ENCODE results near the gene GLIPR1. TPM values are rescaled to one million over a fixed set of nuclear protein-coding genes. Genes with fewer than 3 reads are reported as not detected.

The GLIPR1 gene
- total RNA-seq, 5 donors from 2014 or later (not counting 1 experiment from before 2014, with no cell fraction given) = 42.9 to 102 (median 53.5) TPM

DNA sequence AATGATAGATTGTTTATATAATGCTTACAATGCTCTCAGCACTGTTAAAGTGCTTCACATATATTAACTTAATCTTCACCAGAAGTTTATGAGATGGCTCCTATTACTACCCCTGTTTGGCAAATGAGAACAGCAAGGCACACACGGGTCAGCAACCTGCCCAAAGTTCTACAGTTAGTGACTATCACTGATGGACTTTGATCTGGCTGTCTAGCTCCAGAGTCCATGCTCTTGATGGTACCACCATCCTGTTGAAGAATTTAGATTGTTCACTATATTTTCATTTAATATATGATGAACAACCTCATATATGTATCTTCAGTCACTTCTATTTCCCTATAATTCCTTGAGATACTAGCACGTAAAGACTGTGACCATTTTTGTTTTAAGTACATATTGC is 10.6 kb downstream of the GLIPR1 start:
- no peak overlapping the region for H3K27ac Mint-ChIP-seq
- no peak overlapping the region for H3K4me3 Mint-ChIP-seq
- Histone ChIP-seq H3K27ac (ENCODE audit: low read length) (no peak overlapping the region), H3K4me3 (ENCODE audit: control insufficient read depth in 1 of 2, extremely low read depth in 1 of 2, low read length in 1 of 2) (no peak overlapping the region), H3K36me3 (ENCODE audit: control insufficient read depth in 2 of 2, extremely low read depth in 1 of 2, insufficient read depth in 1 of 2, low read length in 1 of 2) (peaks cover 4 to 52% of the 10 kb centered on the region in 2 donors), H3K9me3 (no peaks in the 10 kb centered on the region), H3K27me3 (replicated peaks in 1 of 2; ENCODE audit: control insufficient read depth in 2 of 2, extremely low read depth in 1 of 2, insufficient read depth in 2 of 2, low read length in 1 of 2) (no peaks in the 10 kb centered on the region), H3K4me1 (ENCODE audit: control insufficient read depth in 1 of 2, extremely low read depth in 1 of 2, insufficient read depth in 2 of 2, low read length in 2 of 2) (peaks cover 0 to 9% of the 10 kb centered on the region in 2 experiments)
- peaks cover 39% of the 10 kb centered on the region for H3K36me3 Mint-ChIP-seq
- ATAC-seq (replicated peaks in 1 of 4) (no peak), DNase-seq (no peak)
- H3K27me3 Mint-ChIP-seq = no peaks in the 10 kb centered on the region
- ChIA-PET POLR2A (interaction anchor here in 1 of 2 donors (0.6 kb wide), 3 partner anchors 8 to 11 kb away, joined by 3 to 5 read pairs (median 4); no protein-coding TSS in a partner anchor), CTCF (interaction anchor here (0.7 to 1.0 kb wide), 2 partner anchors 562 to 967 kb away, joined by 3 to 4 read pairs; no protein-coding TSS in a partner anchor)
- peaks cover 13 to 57% (median 51%) of the 10 kb centered on the region in 3 donors for H3K4me1 Mint-ChIP-seq
- no CpG with 5 or more reads among the region's 2 CpGs for WGBS (ENCODE audit: insufficient coverage)
- H3K9me3 Mint-ChIP-seq = no peaks in the 10 kb centered on the region

DNA sequence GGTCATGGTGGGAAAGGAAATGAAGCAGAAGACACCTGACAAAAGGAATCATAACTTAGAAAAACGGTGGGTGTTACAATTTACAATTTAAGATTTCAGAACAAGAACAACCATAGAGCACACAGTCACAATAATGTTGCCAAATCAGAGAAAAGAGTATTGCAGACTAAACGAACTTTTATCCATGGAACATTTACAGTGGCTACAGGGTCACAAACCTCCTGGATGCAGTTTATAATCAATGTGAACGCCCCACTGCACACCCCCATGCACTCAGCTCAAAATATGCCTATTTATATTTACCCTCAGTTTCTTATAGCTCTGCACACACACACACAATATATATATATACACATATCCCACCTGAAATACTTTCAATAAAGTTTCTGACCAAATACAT is 22.9 kb downstream of the GLIPR1 start:
- H3K27ac ChIP-seq (ENCODE audit: low read length) = no peak overlapping the region
- no peaks in the 10 kb centered on the region for H3K4me1 ChIP-seq (ENCODE audit: control insufficient read depth in 1 of 2, extremely low read depth in 1 of 2, insufficient read depth in 2 of 2, low read length in 2 of 2)
- no peak overlapping the region for H3K27ac Mint-ChIP-seq
- no peaks in the 10 kb centered on the region for H3K27me3 ChIP-seq (replicated peaks in 1 of 2; ENCODE audit: control insufficient read depth in 2 of 2, extremely low read depth in 1 of 2, insufficient read depth in 2 of 2, low read length in 1 of 2)
- no peaks in the 10 kb centered on the region for H3K9me3 ChIP-seq
- no peak for DNase-seq
- peaks cover 31% of the 10 kb centered on the region for H3K36me3 Mint-ChIP-seq
- H3K4me3 Mint-ChIP-seq = no peak overlapping the region
- H3K36me3 ChIP-seq (ENCODE audit: control insufficient read depth in 2 of 2, extremely low read depth in 1 of 2, insufficient read depth in 1 of 2, low read length in 1 of 2) = peaks cover 0 to 83% of the 10 kb centered on the region in 2 donors
- ATAC-seq (replicated peaks in 1 of 4) = no peak
- no peaks in the 10 kb centered on the region for H3K9me3 Mint-ChIP-seq
- H3K27me3 Mint-ChIP-seq = no peaks in the 10 kb centered on the region
- WGBS (ENCODE audit: insufficient coverage) = 86% methylated on average over 2 of the region's 3 CpGs
- ChIA-PET CTCF (interaction anchor here (1.1 to 5.5 kb wide), 7 partner anchors 19 to 170 kb away, joined by 4 to 58 read pairs (median 17); partner anchors contain the start of genes GLIPR1L1 (in 2 of the 2) and GLIPR1 (in 1 of the 2)), POLR2A (interaction anchor here in 1 of 2 donors (1.3 kb wide), 1 partner anchor 19 kb away, joined by 6 read pairs; no protein-coding TSS in a partner anchor)
- H3K4me3 ChIP-seq (ENCODE audit: control insufficient read depth in 1 of 2, extremely low read depth in 1 of 2, low read length in 1 of 2) = no peak overlapping the region
- peaks cover 10 to 21% (median 11%) of the 10 kb centered on the region in 3 donors for H3K4me1 Mint-ChIP-seq

DNA sequence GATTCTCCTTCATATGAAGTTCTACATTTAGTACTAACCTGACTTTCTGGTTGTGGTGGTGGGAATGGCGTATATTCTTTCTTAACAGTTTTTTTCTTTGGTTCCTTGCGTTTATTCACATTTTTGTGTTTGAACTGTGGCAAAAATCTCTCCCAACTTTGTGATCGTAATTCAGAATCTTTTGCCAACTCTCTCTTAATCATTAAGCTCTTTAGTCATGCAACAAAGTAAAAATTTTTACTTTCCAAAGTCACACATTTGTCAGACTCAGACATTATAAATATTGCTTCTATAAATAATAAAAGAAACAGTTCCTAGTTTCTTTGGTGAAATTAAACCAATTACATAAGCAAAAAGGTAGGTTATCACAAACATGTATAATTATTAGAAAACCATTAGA is 23.3 kb downstream of the GLIPR1 start:
- Histone ChIP-seq H3K4me3 (ENCODE audit: control insufficient read depth in 1 of 2, extremely low read depth in 1 of 2, low read length in 1 of 2) (no peak overlapping the region), H3K4me1 (ENCODE audit: control insufficient read depth in 1 of 2, extremely low read depth in 1 of 2, insufficient read depth in 2 of 2, low read length in 2 of 2) (no peaks in the 10 kb centered on the region), H3K9me3 (no peaks in the 10 kb centered on the region), H3K27me3 (replicated peaks in 1 of 2; ENCODE audit: control insufficient read depth in 2 of 2, extremely low read depth in 1 of 2, insufficient read depth in 2 of 2, low read length in 1 of 2) (no peaks in the 10 kb centered on the region), H3K27ac (ENCODE audit: low read length) (no peak overlapping the region), H3K36me3 (ENCODE audit: control insufficient read depth in 2 of 2, extremely low read depth in 1 of 2, insufficient read depth in 1 of 2, low read length in 1 of 2) (peaks cover 0 to 81% of the 10 kb centered on the region in 2 donors)
- Mint-ChIP-seq H3K36me3 (peaks cover 28% of the 10 kb centered on the region), H3K4me1 (peaks cover 9 to 23% (median 12%) of the 10 kb centered on the region in 3 donors), H3K27ac (no peak overlapping the region), H3K4me3 (no peak overlapping the region), H3K9me3 (no peaks in the 10 kb centered on the region), H3K27me3 (no peaks in the 10 kb centered on the region)
- ChIA-PET POLR2A (interaction anchor here (0.6 to 1.3 kb wide), 2 partner anchors 19 to 632 kb away, joined by 3 to 6 read pairs; no protein-coding TSS in a partner anchor), CTCF (interaction anchor here (1.1 to 5.5 kb wide), 8 partner anchors 19 to 170 kb away, joined by 4 to 58 read pairs (median 15); partner anchors contain the start of genes GLIPR1L1 (in 2 of the 2) and GLIPR1 (in 1 of the 2))
- WGBS (ENCODE audit: insufficient coverage) = no CpG with 5 or more reads among the region's 3 CpGs
- ATAC-seq (replicated peaks in 1 of 4) = no peak
- DNase-seq = no peak

DNA sequence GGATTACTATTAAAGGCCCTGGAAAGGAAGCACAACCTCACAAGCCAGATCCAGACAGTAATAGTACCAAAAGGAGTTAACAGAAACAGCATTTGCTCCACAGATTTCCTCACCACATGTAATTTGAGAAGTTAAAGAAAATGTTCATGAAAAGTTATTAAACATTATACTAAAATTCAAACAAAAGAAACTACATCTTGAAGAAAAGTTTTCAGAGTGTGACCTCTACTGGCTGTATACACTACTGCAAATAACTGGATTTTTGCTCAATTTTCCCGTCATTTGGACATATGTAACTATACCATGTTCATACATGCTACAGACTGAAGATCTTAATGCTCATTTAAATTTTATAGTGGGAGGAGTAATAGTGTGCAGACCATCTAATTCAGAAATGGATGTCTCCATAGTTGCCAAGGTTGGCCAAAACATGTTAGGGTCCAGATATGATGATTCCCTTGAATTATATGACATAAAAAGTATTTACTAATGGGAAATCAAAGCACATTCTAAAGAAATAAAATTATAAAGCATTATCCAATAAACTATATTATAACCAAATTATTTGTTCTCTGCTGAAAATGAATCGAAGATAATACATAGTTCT is 25.3 kb downstream of the GLIPR1 start:
- Mint-ChIP-seq H3K4me1 (peaks cover 23 to 35% (median 29%) of the 10 kb centered on the region in 3 donors), H3K4me3 (no peak overlapping the region), H3K36me3 (peaks cover 21% of the 10 kb centered on the region), H3K27me3 (no peaks in the 10 kb centered on the region), H3K9me3 (no peaks in the 10 kb centered on the region), H3K27ac (peak overlapping the region in 1 of 2 donors; percentile 25)
- no peaks in the 10 kb centered on the region for H3K9me3 ChIP-seq
- H3K4me1 ChIP-seq (ENCODE audit: control insufficient read depth in 1 of 2, extremely low read depth in 1 of 2, insufficient read depth in 2 of 2, low read length in 2 of 2) = peaks cover 4 to 10% of the 10 kb centered on the region in 2 experiments
- DNase-seq = peak in 1 of 35 experiments; percentile 57
- POLR2A ChIA-PET = no interaction called here
- H3K27ac ChIP-seq (ENCODE audit: low read length) = no peak overlapping the region
- ATAC-seq (replicated peaks in 1 of 4) = peak in 3 of 4 experiments; percentile 47 to 56 (median 51)
- H3K36me3 ChIP-seq (ENCODE audit: control insufficient read depth in 2 of 2, extremely low read depth in 1 of 2, insufficient read depth in 1 of 2, low read length in 1 of 2) = peaks cover 0 to 65% of the 10 kb centered on the region in 2 donors
- no peaks in the 10 kb centered on the region for H3K27me3 ChIP-seq (replicated peaks in 1 of 2; ENCODE audit: control insufficient read depth in 2 of 2, extremely low read depth in 1 of 2, insufficient read depth in 2 of 2, low read length in 1 of 2)
- no peak overlapping the region for H3K4me3 ChIP-seq (ENCODE audit: control insufficient read depth in 1 of 2, extremely low read depth in 1 of 2, low read length in 1 of 2)
- WGBS (ENCODE audit: insufficient coverage) = no CpG with 5 or more reads among the region's 2 CpGs
- CTCF ChIA-PET = interaction anchor here (1.1 to 5.5 kb wide), 8 partner anchors 11 to 175 kb away, joined by 3 to 58 read pairs (median 11); partner anchors contain the start of genes CAPS2 (in 1 of the 2), GLIPR1 (in 1 of the 2) and GLIPR1L1 (in 1 of the 2)

DNA sequence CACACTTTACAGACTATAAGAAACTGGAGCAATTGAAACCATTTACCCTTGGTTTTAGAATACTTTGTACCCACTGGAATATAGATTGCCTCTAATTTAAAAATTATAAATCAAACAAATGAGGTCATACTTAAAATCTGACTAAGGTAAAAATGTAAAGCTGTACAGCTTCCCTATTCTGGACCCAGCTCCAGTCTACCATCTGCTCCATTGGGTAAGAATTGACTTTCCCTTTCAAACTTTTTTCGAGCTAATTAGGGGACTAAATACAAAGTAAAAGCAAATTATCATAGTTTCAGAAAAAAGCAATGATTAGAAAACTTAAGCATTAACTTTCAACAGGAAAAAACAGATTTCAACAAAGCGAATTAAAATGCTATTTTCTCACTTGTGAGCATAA is 26.5 kb downstream of the GLIPR1 start:
- peaks cover 17% of the 10 kb centered on the region for H3K36me3 Mint-ChIP-seq
- no peaks in the 10 kb centered on the region for H3K9me3 Mint-ChIP-seq
- no CpG with 5 or more reads among the region's 2 CpGs for WGBS (ENCODE audit: insufficient coverage)
- H3K27me3 Mint-ChIP-seq = no peaks in the 10 kb centered on the region
- H3K4me1 ChIP-seq (ENCODE audit: control insufficient read depth in 1 of 2, extremely low read depth in 1 of 2, insufficient read depth in 2 of 2, low read length in 2 of 2) = peaks cover 8 to 10% of the 10 kb centered on the region in 2 experiments
- CTCF ChIA-PET = interaction anchor here (0.6 to 7.5 kb wide), 18 partner anchors 14 to 572 kb away, joined by 3 to 44 read pairs (median 5); partner anchors contain the start of genes GLIPR1L1 (in 2 of the 2), CAPS2 (in 1 of the 2) and GLIPR1L2 (in 1 of the 2)
- ATAC-seq (replicated peaks in 1 of 4) = no peak
- peaks cover 32 to 41% (median 40%) of the 10 kb centered on the region in 3 donors for H3K4me1 Mint-ChIP-seq
- no peaks in the 10 kb centered on the region for H3K9me3 ChIP-seq
- H3K27me3 ChIP-seq (replicated peaks in 1 of 2; ENCODE audit: control insufficient read depth in 2 of 2, extremely low read depth in 1 of 2, insufficient read depth in 2 of 2, low read length in 1 of 2) = no peaks in the 10 kb centered on the region
- POLR2A ChIA-PET = interaction anchor here (0.6 to 1.7 kb wide), 7 partner anchors 9 to 1261 kb away, joined by 4 to 6 read pairs (median 5); partner anchors contain the start of genes GLIPR1 (in 2 of the 2) and GLIPR1L2 (in 1 of the 2)
- H3K4me3 ChIP-seq (ENCODE audit: control insufficient read depth in 1 of 2, extremely low read depth in 1 of 2, low read length in 1 of 2) = no peak overlapping the region
- H3K36me3 ChIP-seq (ENCODE audit: control insufficient read depth in 2 of 2, extremely low read depth in 1 of 2, insufficient read depth in 1 of 2, low read length in 1 of 2) = peaks cover 0 to 53% of the 10 kb centered on the region in 2 donors
- no peak overlapping the region for H3K27ac Mint-ChIP-seq
- H3K4me3 Mint-ChIP-seq = no peak overlapping the region
- H3K27ac ChIP-seq (ENCODE audit: low read length) = no peak overlapping the region
- DNase-seq = no peak

DNA sequence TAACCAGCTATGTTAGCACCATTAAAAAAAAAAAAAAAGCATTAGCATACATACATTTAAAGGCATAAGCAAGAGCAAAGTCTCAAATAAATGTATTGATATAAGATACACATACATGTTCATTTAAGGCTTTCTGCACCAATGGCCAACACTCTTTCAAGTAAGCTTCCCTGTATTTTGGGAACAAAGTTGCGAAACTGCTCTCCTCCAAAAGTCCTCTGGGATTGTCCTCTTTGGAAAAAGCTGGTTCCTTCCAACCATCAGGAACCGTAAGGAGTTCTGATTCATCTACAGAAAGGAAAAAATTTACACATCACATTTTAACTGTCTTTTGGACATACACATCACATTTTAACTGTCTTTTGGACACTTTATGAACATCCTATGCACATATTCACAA is 27.6 kb downstream of the GLIPR1 start:
- Mint-ChIP-seq H3K27ac (peak overlapping the region in 1 of 2 donors; percentile 2), H3K27me3 (no peaks in the 10 kb centered on the region), H3K4me1 (peaks cover 33 to 41% (median 40%) of the 10 kb centered on the region in 3 donors), H3K4me3 (no peak overlapping the region), H3K36me3 (peaks cover 17% of the 10 kb centered on the region), H3K9me3 (no peaks in the 10 kb centered on the region)
- Histone ChIP-seq H3K27me3 (replicated peaks in 1 of 2; ENCODE audit: control insufficient read depth in 2 of 2, extremely low read depth in 1 of 2, insufficient read depth in 2 of 2, low read length in 1 of 2) (no peaks in the 10 kb centered on the region), H3K4me1 (ENCODE audit: control insufficient read depth in 1 of 2, extremely low read depth in 1 of 2, insufficient read depth in 2 of 2, low read length in 2 of 2) (peaks cover 8 to 10% of the 10 kb centered on the region in 2 experiments), H3K9me3 (no peaks in the 10 kb centered on the region), H3K4me3 (ENCODE audit: control insufficient read depth in 1 of 2, extremely low read depth in 1 of 2, low read length in 1 of 2) (no peak overlapping the region), H3K27ac (ENCODE audit: low read length) (no peak overlapping the region), H3K36me3 (ENCODE audit: control insufficient read depth in 2 of 2, extremely low read depth in 1 of 2, insufficient read depth in 1 of 2, low read length in 1 of 2) (peaks cover 0 to 43% of the 10 kb centered on the region in 2 donors)
- ATAC-seq (replicated peaks in 1 of 4) (no peak), DNase-seq (no peak)
- WGBS (ENCODE audit: insufficient coverage) = 80% methylated on average over 1 of the region's 2 CpGs
- ChIA-PET CTCF (interaction anchor here (0.6 to 7.5 kb wide), 20 partner anchors 10 to 1276 kb away, joined by 3 to 44 read pairs (median 5); partner anchors contain the start of genes GLIPR1L1 (in 2 of the 2), CAPS2 (in 1 of the 2) and GLIPR1L2 (in 1 of the 2)), POLR2A (interaction anchor here (0.5 to 1.7 kb wide), 10 partner anchors 9 to 1099 kb away, joined by 3 to 6 read pairs (median 4); partner anchors contain the start of genes GLIPR1 (in 1 of the 2), GLIPR1L1 (in 1 of the 2) and GLIPR1L2 (in 1 of the 2))
